ENCODE data around the gene GMPPB.

- TF ChIP-seq EZH2 (IDR thresholded peaks at IDR 0.05): no peak
- TF ChIP-seq POLR2AphosphoS5 (IDR thresholded peaks at IDR 0.05; ENCODE audit: borderline replicate concordance, low read depth, low read length): no peak
Observed at GRCh38 chr3:49772703-49773102, 49.0 kb upstream of the GMPPB start.

Data from SK-N-MC (cell line).